WTC11 (cell line): Measurements from ENCODE around the gene CCDC39. TPM values are rescaled to one million over a fixed set of nuclear protein-coding genes. Genes with fewer than 3 reads are reported as not detected.

Source experiments
- ETV6 ChIP-seq: sonication (generic); formaldehyde crosslinking; IDR thresholded peaks from 2 replicates; pipeline ENCODE4 v1.8.1; 2022; ENCODE audit warnings: mild to moderate bottlenecking, missing genetic modification reagents
- HMGA2 ChIP-seq: fragments of 250-450 bp; sonication (Bioruptor Pico); IDR thresholded peaks from 2 replicates; pipeline ENCODE4 v1.4.0; 2021; ENCODE audit warnings: mild to moderate bottlenecking, moderate library complexity
- JAZF1 ChIP-seq: fragments of 250-450 bp; sonication (Bioruptor Pico); IDR thresholded peaks from 2 replicates; pipeline ENCODE4 v1.9.0; 2021; ENCODE audit warnings: moderate library complexity, mild to moderate bottlenecking, inconsistent platforms
- KAT7 ChIP-seq: sonication (generic); formaldehyde crosslinking; IDR thresholded peaks from 2 replicates; pipeline ENCODE4 v1.8.1; 2023; ENCODE audit warnings: missing genetic modification reagents, mild to moderate bottlenecking, borderline replicate concordance
- PRRX2 ChIP-seq: fragments of 250-450 bp; sonication (Bioruptor Pico); IDR thresholded peaks from 2 replicates; pipeline ENCODE4 v1.8.0; 2021; ENCODE audit warnings: mild to moderate bottlenecking
- RORB ChIP-seq: fragments of 250-450 bp; sonication (Bioruptor Pico); IDR thresholded peaks from 2 replicates; pipeline ENCODE4 v1.9.0; 2021; ENCODE audit warnings: mild to moderate bottlenecking
- SMAD3 ChIP-seq: sonication (generic); formaldehyde crosslinking; IDR thresholded peaks from 2 replicates; pipeline ENCODE4 v1.8.0; 2022; ENCODE audit warnings: missing genetic modification reagents, mild to moderate bottlenecking, borderline replicate concordance
- SOX15 ChIP-seq: fragments of 250-450 bp; sonication (Bioruptor Pico); IDR thresholded peaks from 2 replicates; pipeline ENCODE4 v1.9.0; 2021; ENCODE audit warnings: mild to moderate bottlenecking
- TEAD4 ChIP-seq: sonication (generic); formaldehyde crosslinking; IDR thresholded peaks from 2 replicates; pipeline ENCODE4 v1.8.0; 2022; ENCODE audit warnings: mild to moderate bottlenecking, missing genetic modification reagents
- ZNF232 ChIP-seq: sonication (generic); formaldehyde crosslinking; IDR thresholded peaks from 2 replicates; pipeline ENCODE4 v1.8.0; 2022; ENCODE audit warnings: mild to moderate bottlenecking, missing genetic modification reagents
- total RNA-seq: library from RNA; stranded (reverse); gene quantifications from 3 replicates; pipeline ENCODE4 v1.2.3, GENCODE V29; 2021
- TF ChIP-seq, protein P1 (sequence below): sonication (generic); formaldehyde crosslinking; IDR thresholded peaks from 2 replicates; pipeline ENCODE4 v1.8.0; 2023; ENCODE audit warnings: missing genetic modification reagents, mild to moderate bottlenecking, borderline replicate concordance
- TF ChIP-seq, protein P2 (sequence below): fragments of 250-450 bp; sonication (Bioruptor Pico); IDR thresholded peaks from 2 replicates; pipeline ENCODE4 v1.9.0; 2021; ENCODE audit warnings: mild to moderate bottlenecking
- TF ChIP-seq, protein P3 (sequence below): sonication (generic); formaldehyde crosslinking; IDR thresholded peaks from 2 replicates; pipeline ENCODE4 v1.8.1; 2023; ENCODE audit warnings: mild to moderate bottlenecking, missing genetic modification reagents
- TF ChIP-seq, protein P4 (sequence below): sonication (generic); formaldehyde crosslinking; IDR thresholded peaks from 2 replicates; pipeline ENCODE4 v1.8.1; 2022; ENCODE audit warnings: low read depth, mild to moderate bottlenecking, moderate library complexity, missing genetic modification reagents, borderline replicate concordance
- TF ChIP-seq, protein P5 (sequence below): fragments of 250-450 bp; sonication (Bioruptor Pico); IDR thresholded peaks from 2 replicates; pipeline ENCODE4 v1.8.0; 2021; ENCODE audit warnings: mild to moderate bottlenecking
- TF ChIP-seq, protein P6 (sequence below): fragments of 200-600 bp; IDR thresholded peaks from 2 replicates; pipeline ENCODE4 v1.8.0; 2022; ENCODE audit warnings: antibody characterized with exemption
- TF ChIP-seq, protein P7 (sequence below): sonication (generic); formaldehyde crosslinking; IDR thresholded peaks from 2 replicates; pipeline ENCODE4 v1.8.1; 2022; ENCODE audit warnings: missing genetic modification reagents, borderline replicate concordance
- TF ChIP-seq, protein P8 (sequence below): sonication (generic); formaldehyde crosslinking; IDR thresholded peaks from 2 replicates; pipeline ENCODE4 v1.8.1; 2023; ENCODE audit warnings: mild to moderate bottlenecking, missing genetic modification reagents
- TF ChIP-seq, protein P9 (sequence below): sonication (generic); formaldehyde crosslinking; IDR thresholded peaks from 2 replicates; pipeline ENCODE4 v1.8.0; 2023; ENCODE audit warnings: mild to moderate bottlenecking, missing genetic modification reagents
- TF ChIP-seq, protein P10 (sequence below): sonication (generic); formaldehyde crosslinking; IDR thresholded peaks from 2 replicates; pipeline ENCODE4 v1.8.0; 2022; ENCODE audit warnings: mild to moderate bottlenecking, missing genetic modification reagents

The CCDC39 gene
- total RNA-seq, 1 experiment from 2014 or later = not detected

DNA sequence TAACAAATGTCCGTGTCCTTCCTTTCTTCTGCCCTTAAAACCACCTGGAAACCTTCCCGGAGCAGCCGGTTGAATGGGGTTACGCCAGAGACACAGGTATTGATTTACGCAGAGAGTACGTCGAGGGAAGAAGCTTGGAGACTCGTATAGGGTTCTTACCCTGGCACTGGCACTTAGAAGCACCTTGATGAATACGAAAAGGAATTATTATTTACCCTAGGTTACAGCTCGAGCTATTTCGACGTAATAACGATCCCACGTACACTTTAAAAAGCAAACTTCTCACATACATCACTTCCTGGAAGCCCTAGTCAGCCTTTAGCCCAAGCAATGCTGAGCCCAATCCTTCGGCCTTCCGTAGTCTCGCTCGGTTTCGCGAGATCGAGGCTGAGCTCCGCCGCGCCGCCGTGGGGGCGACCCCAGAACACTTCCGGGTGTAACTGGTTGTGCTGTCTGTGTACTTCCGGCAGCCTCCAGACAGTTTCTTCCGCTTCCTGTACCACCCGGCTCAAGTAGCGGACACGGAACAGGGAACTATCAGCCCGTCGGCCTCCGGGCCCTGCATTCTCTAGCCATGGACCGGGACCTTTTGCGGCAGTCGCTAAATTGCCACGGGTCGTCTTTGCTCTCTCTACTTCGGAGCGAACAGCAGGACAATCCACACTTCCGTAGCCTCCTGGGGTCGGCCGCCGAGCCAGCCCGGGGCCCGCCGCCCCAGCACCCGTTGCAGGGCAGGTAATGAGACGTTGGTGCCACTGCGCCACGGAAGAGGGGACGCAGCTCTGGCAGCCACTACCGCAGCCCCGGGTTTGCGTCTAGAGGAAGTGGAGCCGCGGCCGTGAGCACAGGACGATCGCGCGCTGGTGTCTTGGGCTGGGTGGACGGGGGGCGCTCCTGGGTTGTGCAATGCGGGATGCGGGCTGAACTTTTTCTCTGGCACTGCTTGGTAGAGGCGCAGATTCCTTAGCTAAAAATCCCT lies 77.3 kb downstream of the CCDC39 start, which contains the start of gene TTC14 (continued):
- TF ChIP-seq, protein P1, sequence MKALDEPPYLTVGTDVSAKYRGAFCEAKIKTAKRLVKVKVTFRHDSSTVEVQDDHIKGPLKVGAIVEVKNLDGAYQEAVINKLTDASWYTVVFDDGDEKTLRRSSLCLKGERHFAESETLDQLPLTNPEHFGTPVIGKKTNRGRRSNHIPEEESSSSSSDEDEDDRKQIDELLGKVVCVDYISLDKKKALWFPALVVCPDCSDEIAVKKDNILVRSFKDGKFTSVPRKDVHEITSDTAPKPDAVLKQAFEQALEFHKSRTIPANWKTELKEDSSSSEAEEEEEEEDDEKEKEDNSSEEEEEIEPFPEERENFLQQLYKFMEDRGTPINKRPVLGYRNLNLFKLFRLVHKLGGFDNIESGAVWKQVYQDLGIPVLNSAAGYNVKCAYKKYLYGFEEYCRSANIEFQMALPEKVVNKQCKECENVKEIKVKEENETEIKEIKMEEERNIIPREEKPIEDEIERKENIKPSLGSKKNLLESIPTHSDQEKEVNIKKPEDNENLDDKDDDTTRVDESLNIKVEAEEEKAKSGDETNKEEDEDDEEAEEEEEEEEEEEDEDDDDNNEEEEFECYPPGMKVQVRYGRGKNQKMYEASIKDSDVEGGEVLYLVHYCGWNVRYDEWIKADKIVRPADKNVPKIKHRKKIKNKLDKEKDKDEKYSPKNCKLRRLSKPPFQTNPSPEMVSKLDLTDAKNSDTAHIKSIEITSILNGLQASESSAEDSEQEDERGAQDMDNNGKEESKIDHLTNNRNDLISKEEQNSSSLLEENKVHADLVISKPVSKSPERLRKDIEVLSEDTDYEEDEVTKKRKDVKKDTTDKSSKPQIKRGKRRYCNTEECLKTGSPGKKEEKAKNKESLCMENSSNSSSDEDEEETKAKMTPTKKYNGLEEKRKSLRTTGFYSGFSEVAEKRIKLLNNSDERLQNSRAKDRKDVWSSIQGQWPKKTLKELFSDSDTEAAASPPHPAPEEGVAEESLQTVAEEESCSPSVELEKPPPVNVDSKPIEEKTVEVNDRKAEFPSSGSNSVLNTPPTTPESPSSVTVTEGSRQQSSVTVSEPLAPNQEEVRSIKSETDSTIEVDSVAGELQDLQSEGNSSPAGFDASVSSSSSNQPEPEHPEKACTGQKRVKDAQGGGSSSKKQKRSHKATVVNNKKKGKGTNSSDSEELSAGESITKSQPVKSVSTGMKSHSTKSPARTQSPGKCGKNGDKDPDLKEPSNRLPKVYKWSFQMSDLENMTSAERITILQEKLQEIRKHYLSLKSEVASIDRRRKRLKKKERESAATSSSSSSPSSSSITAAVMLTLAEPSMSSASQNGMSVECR (CRISPR knock-in tag) = peak; percentile 64; the same call in 1 of the 2 replicates
- TF ChIP-seq PRRX2 (CRISPR knock-in tag) (no peak), ETV6 (peak; percentile 99), KAT7 (no peak), RORB (CRISPR knock-in tag) (no peak), SOX15 (no peak), HMGA2 (CRISPR knock-in tag) (no peak), SMAD3 (no peak), JAZF1 (CRISPR knock-in tag) (no peak), TEAD4 (CRISPR knock-in tag) (no peak), ZNF232 (peak; percentile 80)
- TF ChIP-seq, protein P2, sequence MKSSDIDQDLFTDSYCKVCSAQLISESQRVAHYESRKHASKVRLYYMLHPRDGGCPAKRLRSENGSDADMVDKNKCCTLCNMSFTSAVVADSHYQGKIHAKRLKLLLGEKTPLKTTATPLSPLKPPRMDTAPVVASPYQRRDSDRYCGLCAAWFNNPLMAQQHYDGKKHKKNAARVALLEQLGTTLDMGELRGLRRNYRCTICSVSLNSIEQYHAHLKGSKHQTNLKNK = no peak
- TF ChIP-seq, protein P3, sequence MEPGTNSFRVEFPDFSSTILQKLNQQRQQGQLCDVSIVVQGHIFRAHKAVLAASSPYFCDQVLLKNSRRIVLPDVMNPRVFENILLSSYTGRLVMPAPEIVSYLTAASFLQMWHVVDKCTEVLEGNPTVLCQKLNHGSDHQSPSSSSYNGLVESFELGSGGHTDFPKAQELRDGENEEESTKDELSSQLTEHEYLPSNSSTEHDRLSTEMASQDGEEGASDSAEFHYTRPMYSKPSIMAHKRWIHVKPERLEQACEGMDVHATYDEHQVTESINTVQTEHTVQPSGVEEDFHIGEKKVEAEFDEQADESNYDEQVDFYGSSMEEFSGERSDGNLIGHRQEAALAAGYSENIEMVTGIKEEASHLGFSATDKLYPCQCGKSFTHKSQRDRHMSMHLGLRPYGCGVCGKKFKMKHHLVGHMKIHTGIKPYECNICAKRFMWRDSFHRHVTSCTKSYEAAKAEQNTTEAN (CRISPR knock-in tag) = peak; percentile 80
- TF ChIP-seq, protein P4, sequence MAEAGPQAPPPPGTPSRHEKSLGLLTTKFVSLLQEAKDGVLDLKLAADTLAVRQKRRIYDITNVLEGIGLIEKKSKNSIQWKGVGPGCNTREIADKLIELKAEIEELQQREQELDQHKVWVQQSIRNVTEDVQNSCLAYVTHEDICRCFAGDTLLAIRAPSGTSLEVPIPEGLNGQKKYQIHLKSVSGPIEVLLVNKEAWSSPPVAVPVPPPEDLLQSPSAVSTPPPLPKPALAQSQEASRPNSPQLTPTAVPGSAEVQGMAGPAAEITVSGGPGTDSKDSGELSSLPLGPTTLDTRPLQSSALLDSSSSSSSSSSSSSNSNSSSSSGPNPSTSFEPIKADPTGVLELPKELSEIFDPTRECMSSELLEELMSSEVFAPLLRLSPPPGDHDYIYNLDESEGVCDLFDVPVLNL (CRISPR knock-in tag) = no peak
- TF ChIP-seq, protein P5, sequence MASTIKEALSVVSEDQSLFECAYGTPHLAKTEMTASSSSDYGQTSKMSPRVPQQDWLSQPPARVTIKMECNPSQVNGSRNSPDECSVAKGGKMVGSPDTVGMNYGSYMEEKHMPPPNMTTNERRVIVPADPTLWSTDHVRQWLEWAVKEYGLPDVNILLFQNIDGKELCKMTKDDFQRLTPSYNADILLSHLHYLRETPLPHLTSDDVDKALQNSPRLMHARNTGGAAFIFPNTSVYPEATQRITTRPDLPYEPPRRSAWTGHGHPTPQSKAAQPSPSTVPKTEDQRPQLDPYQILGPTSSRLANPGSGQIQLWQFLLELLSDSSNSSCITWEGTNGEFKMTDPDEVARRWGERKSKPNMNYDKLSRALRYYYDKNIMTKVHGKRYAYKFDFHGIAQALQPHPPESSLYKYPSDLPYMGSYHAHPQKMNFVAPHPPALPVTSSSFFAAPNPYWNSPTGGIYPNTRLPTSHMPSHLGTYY (CRISPR knock-in tag) = no peak
- TF ChIP-seq, protein P6, sequence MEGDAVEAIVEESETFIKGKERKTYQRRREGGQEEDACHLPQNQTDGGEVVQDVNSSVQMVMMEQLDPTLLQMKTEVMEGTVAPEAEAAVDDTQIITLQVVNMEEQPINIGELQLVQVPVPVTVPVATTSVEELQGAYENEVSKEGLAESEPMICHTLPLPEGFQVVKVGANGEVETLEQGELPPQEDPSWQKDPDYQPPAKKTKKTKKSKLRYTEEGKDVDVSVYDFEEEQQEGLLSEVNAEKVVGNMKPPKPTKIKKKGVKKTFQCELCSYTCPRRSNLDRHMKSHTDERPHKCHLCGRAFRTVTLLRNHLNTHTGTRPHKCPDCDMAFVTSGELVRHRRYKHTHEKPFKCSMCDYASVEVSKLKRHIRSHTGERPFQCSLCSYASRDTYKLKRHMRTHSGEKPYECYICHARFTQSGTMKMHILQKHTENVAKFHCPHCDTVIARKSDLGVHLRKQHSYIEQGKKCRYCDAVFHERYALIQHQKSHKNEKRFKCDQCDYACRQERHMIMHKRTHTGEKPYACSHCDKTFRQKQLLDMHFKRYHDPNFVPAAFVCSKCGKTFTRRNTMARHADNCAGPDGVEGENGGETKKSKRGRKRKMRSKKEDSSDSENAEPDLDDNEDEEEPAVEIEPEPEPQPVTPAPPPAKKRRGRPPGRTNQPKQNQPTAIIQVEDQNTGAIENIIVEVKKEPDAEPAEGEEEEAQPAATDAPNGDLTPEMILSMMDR = no peak
- TF ChIP-seq, protein P7, sequence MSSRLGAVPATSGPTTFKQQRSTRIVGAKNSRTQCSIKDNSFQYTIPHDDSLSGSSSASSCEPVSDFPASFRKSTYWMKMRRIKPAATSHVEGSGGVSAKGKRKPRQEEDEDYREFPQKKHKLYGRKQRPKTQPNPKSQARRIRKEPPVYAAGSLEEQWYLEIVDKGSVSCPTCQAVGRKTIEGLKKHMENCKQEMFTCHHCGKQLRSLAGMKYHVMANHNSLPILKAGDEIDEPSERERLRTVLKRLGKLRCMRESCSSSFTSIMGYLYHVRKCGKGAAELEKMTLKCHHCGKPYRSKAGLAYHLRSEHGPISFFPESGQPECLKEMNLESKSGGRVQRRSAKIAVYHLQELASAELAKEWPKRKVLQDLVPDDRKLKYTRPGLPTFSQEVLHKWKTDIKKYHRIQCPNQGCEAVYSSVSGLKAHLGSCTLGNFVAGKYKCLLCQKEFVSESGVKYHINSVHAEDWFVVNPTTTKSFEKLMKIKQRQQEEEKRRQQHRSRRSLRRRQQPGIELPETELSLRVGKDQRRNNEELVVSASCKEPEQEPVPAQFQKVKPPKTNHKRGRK = no peak
- TF ChIP-seq, protein P8, sequence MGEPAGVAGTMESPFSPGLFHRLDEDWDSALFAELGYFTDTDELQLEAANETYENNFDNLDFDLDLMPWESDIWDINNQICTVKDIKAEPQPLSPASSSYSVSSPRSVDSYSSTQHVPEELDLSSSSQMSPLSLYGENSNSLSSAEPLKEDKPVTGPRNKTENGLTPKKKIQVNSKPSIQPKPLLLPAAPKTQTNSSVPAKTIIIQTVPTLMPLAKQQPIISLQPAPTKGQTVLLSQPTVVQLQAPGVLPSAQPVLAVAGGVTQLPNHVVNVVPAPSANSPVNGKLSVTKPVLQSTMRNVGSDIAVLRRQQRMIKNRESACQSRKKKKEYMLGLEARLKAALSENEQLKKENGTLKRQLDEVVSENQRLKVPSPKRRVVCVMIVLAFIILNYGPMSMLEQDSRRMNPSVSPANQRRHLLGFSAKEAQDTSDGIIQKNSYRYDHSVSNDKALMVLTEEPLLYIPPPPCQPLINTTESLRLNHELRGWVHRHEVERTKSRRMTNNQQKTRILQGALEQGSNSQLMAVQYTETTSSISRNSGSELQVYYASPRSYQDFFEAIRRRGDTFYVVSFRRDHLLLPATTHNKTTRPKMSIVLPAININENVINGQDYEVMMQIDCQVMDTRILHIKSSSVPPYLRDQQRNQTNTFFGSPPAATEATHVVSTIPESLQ (CRISPR knock-in tag) = no peak
- TF ChIP-seq, protein P9, sequence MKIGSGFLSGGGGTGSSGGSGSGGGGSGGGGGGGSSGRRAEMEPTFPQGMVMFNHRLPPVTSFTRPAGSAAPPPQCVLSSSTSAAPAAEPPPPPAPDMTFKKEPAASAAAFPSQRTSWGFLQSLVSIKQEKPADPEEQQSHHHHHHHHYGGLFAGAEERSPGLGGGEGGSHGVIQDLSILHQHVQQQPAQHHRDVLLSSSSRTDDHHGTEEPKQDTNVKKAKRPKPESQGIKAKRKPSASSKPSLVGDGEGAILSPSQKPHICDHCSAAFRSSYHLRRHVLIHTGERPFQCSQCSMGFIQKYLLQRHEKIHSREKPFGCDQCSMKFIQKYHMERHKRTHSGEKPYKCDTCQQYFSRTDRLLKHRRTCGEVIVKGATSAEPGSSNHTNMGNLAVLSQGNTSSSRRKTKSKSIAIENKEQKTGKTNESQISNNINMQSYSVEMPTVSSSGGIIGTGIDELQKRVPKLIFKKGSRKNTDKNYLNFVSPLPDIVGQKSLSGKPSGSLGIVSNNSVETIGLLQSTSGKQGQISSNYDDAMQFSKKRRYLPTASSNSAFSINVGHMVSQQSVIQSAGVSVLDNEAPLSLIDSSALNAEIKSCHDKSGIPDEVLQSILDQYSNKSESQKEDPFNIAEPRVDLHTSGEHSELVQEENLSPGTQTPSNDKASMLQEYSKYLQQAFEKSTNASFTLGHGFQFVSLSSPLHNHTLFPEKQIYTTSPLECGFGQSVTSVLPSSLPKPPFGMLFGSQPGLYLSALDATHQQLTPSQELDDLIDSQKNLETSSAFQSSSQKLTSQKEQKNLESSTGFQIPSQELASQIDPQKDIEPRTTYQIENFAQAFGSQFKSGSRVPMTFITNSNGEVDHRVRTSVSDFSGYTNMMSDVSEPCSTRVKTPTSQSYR (CRISPR knock-in tag) = no peak
- TF ChIP-seq, protein P10, sequence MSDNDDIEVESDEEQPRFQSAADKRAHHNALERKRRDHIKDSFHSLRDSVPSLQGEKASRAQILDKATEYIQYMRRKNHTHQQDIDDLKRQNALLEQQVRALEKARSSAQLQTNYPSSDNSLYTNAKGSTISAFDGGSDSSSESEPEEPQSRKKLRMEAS (CRISPR knock-in tag) = no peak; the same call in 1 of the 2 replicates
